HG03354 (cell line): ENCODE data around the gene CYTH3.
"Not testable (repeated sequence)": the region's sequence is repeated elsewhere in the genome, so short reads cannot be mapped to it uniquely, and the experiment has no call there.

Source experiments
- ATAC-seq: cut with Tn5 transposase; IDR thresholded peaks from one replicate; pipeline ENCODE4 v1.9.1; 2021; ENCODE audit warnings: mild to moderate bottlenecking; ENCODE audit not compliant: unreplicated experiment, poor library complexity, severe bottlenecking

The CYTH3 gene

GRCh38 chr7:6284055-6284400 lies 11.6 kb upstream of the CYTH3 start:
- no peak for ATAC-seq

GRCh38 chr7:6283391-6284054 lies 11.1 kb upstream of the CYTH3 start:
- ATAC-seq, result not testable (repeated sequence)

GRCh38 chr7:6279937-6280336 lies 7.5 kb upstream of the CYTH3 start:
- ATAC-seq, result no peak

- no peak for ATAC-seq
Observed at GRCh38 chr7:6279341-6279740, 6.9 kb upstream of the CYTH3 start.

- ATAC-seq, result no peak
Observed at GRCh38 chr7:6278749-6279310, 6.4 kb upstream of the CYTH3 start.

GRCh38 chr7:6277476-6277875 lies 5.1 kb upstream of the CYTH3 start:
- ATAC-seq, result no peak

- ATAC-seq, result no peak
Observed at GRCh38 chr7:6276911-6277408, 4.5 kb upstream of the CYTH3 start.

GRCh38 chr7:6274743-6275142 lies 2.3 kb upstream of the CYTH3 start:
- ATAC-seq, result no peak

GRCh38 chr7:6273917-6274630 lies 1.6 kb upstream of the CYTH3 start:
- ATAC-seq, result no peak

- ATAC-seq, result no peak
Observed at GRCh38 chr7:6273380-6273837, 985 bp upstream of the CYTH3 start.

- ATAC-seq, result peak; percentile 15
Observed at GRCh38 chr7:6271694-6272440, 557 bp downstream of the CYTH3 start.

GRCh38 chr7:6271060-6271658 lies 1.3 kb downstream of the CYTH3 start:
- peak; percentile 42 for ATAC-seq

- no peak for ATAC-seq
Observed at GRCh38 chr7:6269527-6269926, 2.9 kb downstream of the CYTH3 start.

GRCh38 chr7:6268907-6269306 lies 3.5 kb downstream of the CYTH3 start:
- no peak for ATAC-seq

GRCh38 chr7:6268023-6268900 lies 4.2 kb downstream of the CYTH3 start:
- ATAC-seq, result no peak

- ATAC-seq, result no peak
Observed at GRCh38 chr7:6266699-6267098, 5.7 kb downstream of the CYTH3 start.

GRCh38 chr7:6262221-6262620 lies 10.2 kb downstream of the CYTH3 start:
- no peak for ATAC-seq

GRCh38 chr7:6261699-6262098 lies 10.7 kb downstream of the CYTH3 start:
- no peak for ATAC-seq
